ENCODE data around the gene FOXO3. TPM values are rescaled to one million over a fixed set of nuclear protein-coding genes. Genes with fewer than 3 reads are reported as not detected.

The FOXO3 gene
- total and polyA plus RNA-seq, 11 donors: 11.6 to 87.9 (median 38.7) TPM

DNA sequence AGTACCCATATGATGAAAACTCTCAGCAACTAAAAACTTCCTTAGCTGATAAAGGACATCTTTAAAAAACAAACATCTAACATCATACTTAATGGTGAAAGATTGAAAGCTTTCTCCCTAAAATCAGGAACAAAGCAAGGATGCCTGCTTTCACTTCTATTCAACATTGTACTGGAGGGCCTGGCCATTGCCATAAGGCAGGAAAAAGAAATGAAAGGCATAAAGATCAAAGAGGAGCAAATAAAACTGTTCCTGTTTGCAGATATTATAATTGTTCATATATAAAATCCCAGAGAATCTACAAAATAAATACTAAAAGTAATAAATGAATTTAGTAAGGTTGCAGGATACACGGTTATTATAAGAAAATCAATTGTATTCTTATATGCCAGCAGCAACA, 162.9 kb downstream of the FOXO3 start:
- intact Hi-C loops (cut with DNase I): no loop called here
- Histone ChIP-seq H3K9me3 (peaks cover 0 to 23% (median 4%) of the 10 kb centered on the region in 12 donors), H3K27me3 (no peaks in the 10 kb centered on the region), H3K4me1 (peaks cover 0 to 10% (median 0%) of the 10 kb centered on the region in 12 donors), H3K4me3 (no peak overlapping the region), H3K36me3 (no peaks in the 10 kb centered on the region), H3K27ac (no peak overlapping the region)
- WGBS, 4 donors: 95 to 100% (median 98%) methylated on average over 1 of the region's 1 CpG
- ATAC-seq (no peak), DNase-seq (no peak)
- no peak for TF ChIP-seq POLR2A (IDR thresholded peaks at IDR 0.05)
- TF ChIP-seq, protein P1, sequence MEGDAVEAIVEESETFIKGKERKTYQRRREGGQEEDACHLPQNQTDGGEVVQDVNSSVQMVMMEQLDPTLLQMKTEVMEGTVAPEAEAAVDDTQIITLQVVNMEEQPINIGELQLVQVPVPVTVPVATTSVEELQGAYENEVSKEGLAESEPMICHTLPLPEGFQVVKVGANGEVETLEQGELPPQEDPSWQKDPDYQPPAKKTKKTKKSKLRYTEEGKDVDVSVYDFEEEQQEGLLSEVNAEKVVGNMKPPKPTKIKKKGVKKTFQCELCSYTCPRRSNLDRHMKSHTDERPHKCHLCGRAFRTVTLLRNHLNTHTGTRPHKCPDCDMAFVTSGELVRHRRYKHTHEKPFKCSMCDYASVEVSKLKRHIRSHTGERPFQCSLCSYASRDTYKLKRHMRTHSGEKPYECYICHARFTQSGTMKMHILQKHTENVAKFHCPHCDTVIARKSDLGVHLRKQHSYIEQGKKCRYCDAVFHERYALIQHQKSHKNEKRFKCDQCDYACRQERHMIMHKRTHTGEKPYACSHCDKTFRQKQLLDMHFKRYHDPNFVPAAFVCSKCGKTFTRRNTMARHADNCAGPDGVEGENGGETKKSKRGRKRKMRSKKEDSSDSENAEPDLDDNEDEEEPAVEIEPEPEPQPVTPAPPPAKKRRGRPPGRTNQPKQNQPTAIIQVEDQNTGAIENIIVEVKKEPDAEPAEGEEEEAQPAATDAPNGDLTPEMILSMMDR (IDR thresholded peaks at IDR 0.05): no peak

DNA sequence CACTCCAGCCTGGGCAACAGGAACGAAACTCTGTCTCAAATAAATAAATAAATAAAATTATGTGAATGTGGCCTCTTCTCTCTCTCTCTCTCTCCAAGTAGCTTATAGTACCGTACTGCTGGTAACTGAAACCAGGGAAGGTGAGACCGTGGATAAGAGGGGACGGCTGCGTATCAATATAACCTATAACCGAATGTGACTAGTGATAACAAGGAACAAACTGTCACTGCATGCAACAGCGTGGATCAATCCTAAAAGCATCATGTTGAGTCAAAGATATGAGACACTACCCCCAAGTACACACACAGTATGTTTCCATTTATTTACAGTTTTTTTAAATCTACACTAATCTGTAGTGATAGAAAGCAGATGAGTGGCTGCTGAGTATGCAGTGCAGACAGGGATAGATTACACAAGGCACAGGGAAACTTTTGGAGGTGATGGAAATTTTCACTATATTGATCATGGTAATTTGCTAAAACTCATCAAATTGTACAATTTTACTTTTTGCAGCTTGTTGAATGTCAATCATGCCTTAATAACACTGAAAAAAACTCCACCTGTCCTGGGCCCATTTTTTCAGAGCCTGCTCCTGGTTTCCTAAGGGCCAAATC, 166.1 kb downstream of the FOXO3 start:
- TF ChIP-seq POLR2A (IDR thresholded peaks at IDR 0.05): no peak
- TF ChIP-seq, protein P1 (IDR thresholded peaks at IDR 0.05): no peak
- DNase-seq (no peak), ATAC-seq (no peak)
- 96 to 97% (median 96%) methylated on average over 7 of the region's 7 CpGs for WGBS, 4 donors
- intact Hi-C loops (cut with DNase I): no loop called here
- peaks cover 0 to 23% (median 4%) of the 10 kb centered on the region in 12 donors for H3K9me3 ChIP-seq
- peaks cover 0 to 10% (median 0%) of the 10 kb centered on the region in 12 donors for H3K4me1 ChIP-seq
- no peak overlapping the region for H3K27ac ChIP-seq
- no peaks in the 10 kb centered on the region for H3K36me3 ChIP-seq
- H3K4me3 ChIP-seq: no peak overlapping the region
- H3K27me3 ChIP-seq: no peaks in the 10 kb centered on the region

DNA sequence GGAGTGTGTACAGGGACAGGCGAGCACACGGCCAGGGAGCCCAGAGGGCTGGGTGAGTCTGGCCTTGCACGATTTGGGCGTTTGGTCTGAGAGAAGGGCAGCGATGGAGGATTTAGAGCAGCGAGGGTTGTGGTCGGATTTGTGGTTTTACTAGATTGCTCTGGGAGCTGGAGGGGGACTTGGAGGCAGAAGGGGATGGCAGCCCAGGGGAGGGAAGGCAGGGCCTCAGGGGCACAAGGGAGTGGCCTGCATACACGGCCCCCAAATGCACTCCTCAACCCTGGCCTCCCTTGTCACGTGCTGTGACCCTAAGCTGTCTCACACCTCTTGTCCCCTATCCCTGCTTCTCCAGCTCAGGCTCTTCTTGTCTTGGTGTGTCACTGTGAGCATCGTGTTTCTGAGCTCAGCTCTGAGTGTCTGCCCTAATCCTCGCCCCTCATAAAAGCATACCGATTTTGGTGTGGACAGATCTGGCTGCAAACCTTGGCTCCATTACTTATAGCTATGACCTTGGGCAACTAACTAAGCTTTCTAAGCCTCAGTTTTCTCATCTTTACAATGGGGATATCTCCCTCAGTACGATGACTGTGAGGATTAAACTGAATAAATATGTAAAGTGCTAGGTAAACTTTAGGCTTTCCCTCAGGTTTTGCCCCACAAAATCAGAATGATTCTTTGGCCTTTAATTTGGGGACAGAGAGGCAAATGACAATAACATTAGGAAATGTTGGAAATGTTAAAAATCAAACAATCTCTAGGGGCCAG, 167.4 kb downstream of the FOXO3 start:
- TF ChIP-seq, protein P1 (IDR thresholded peaks at IDR 0.05): no peak
- no peak for TF ChIP-seq POLR2A (IDR thresholded peaks at IDR 0.05)
- intact Hi-C loops (cut with DNase I): no loop called here
- DNase-seq (no peak), ATAC-seq (no peak)
- H3K4me3 ChIP-seq: no peak overlapping the region
- H3K9me3 ChIP-seq: peaks cover 0 to 18% (median 4%) of the 10 kb centered on the region in 12 donors
- no peaks in the 10 kb centered on the region for H3K36me3 ChIP-seq
- H3K27ac ChIP-seq: no peak overlapping the region
- H3K4me1 ChIP-seq: peaks cover 0 to 10% (median 0%) of the 10 kb centered on the region in 12 donors
- 79 to 86% (median 80%) methylated on average over 13 of the region's 13 CpGs for WGBS, 4 donors
- no peaks in the 10 kb centered on the region for H3K27me3 ChIP-seq

DNA sequence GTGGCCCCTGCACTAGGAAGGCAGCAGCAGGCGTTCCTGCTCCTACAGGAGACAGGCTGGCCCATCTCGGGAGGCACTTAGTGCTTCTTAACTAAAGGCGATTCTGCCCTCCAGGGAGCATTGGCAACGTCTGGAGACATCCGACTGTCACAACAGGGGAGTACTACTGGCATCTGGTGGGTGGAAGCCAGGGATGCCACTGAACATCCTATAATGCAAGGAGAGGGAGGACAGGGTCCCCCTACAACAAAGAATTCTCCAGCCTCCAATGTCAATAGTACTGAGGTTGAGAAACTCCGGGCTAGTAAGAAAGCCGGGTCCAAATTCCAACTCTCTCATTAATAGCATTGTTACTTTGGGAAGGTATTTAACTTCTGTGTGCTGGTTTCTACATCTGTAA, 168.1 kb downstream of the FOXO3 start:
- H3K36me3 ChIP-seq: no peaks in the 10 kb centered on the region
- no peaks in the 10 kb centered on the region for H3K27me3 ChIP-seq
- ATAC-seq (no peak), DNase-seq (no peak)
- intact Hi-C loops (cut with DNase I): no loop called here
- no peak for TF ChIP-seq POLR2A (IDR thresholded peaks at IDR 0.05)
- no peak overlapping the region for H3K4me3 ChIP-seq
- no peak overlapping the region for H3K27ac ChIP-seq
- WGBS, 4 donors: 82 to 93% (median 88%) methylated on average over 7 of the region's 7 CpGs
- H3K9me3 ChIP-seq: peaks cover 0 to 11% (median under 1%) of the 10 kb centered on the region in 12 donors
- H3K4me1 ChIP-seq: peaks cover 0 to 10% (median 0%) of the 10 kb centered on the region in 12 donors

All from heart left ventricle (tissue), 16 donors.